ENCODE data around the gene DLX3.

Gene DLX3

GRCh38 chr17:49952209-49952911 lies 42.7 kb downstream of the DLX3 start:
- peak; percentile 55 for DNase-seq

GRCh38 chr17:49951362-49952082 lies 43.5 kb downstream of the DLX3 start:
- no peak for DNase-seq

DNA sequence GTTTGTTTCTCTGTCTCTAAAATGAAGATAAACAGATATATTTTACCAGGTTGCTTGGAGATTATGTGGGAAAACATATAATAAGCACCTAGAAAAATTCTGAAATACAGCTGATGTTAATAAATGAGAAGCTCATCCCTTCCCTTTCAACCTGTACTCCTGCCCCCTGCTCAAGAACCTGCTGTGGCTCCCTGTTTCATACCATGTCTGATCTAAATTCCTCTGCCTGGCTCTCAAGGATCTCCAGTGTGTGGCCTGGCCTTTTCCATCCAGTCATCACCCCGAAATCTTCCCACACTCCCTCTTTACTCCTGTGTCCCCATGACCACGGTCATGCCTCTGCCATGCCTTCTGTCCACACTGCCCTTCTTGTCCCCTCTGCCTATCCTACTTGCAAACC lies 45.4 kb downstream of the DLX3 start:
- DNase-seq = no peak

DNA sequence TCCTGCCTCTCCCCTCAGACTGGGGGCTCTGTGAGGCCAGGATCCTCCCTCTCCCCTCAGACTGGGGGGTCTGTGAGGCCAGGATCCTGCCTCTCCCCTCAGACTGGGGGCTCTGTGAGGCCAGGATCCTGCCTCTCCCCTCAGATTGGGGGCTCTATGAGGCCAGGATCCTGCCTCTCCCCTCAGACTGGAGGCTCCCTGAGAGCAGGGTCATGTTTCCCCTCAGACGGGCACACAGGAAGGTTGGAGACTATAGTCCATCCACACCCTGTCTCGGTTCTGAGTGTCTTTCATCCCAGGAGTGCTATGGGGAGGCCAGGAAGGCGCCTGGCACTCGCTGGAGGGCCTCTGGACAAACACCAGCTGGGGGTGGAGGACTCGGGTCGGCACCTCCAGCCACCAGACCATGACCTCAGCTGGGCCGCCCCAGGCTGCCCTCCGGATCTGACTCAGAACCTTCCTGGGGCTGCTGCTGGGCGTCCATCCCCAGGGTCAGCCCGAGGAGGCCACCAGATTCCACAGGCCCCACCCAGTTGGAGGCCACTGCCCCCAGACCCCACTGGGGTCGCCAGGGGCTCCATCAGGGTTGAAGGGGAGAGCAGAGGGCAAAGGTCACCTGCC lies 48.0 kb downstream of the DLX3 start:
- no peak for DNase-seq

DNA sequence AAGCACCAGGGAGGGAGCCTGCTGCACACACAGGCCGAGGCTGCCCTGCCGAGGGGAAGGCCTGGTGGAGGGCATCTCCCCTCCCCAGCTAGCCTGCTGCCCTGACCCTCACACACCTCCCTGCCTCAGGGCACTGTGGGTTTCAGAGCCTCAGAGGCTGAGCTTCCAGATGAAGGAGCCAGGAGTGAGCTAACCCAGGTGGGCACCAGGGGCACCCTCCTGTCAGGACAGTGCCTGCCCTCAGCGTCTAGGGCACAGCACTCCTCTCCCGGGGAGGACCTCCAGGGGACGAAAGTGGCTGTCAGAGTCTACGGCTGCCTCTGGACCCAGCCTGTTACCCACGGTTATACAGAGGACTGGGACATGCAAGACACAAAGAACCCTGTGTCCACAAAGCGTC lies 48.8 kb downstream of the DLX3 start:
- no peak for DNase-seq

GRCh38 chr17:49944273-49944870 lies 50.7 kb downstream of the DLX3 start:
- peak; percentile 50 for DNase-seq

DNA sequence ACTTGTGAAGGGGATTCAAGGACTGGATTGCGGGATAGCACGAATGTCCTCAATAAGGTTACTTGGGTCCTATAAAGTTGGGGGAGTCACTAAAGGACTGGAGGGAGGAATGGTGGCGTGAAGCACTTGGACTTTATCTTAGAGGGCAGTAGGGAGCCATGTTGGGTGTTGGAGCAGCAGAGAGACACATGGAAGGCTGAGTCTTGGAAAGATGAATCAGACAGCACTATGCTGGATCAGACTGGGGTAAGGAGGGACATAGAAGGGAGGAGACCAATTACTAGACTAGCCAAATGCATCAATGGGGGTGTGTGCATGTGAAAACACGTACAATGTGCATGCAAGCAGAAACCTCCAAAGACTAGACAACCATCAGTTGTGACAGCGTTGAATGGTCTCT lies 52.1 kb downstream of the DLX3 start:
- no peak for DNase-seq

GRCh38 chr17:49941427-49941826 lies 53.6 kb downstream of the DLX3 start:
- DNase-seq = no peak

All from retina (tissue), 1 donor.